ENCODE data around the gene GPD1. TPM values are rescaled to one million over a fixed set of nuclear protein-coding genes. Genes with fewer than 3 reads are reported as not detected.

GPD1 gene
- total RNA-seq, 1 experiment from 2014 or later: 0.58 TPM

- TF ChIP-seq CTCF (conservative IDR thresholded peaks at IDR 0.05; ENCODE audit: low read depth, low read length) (no peak), EZH2 (IDR thresholded peaks at IDR 0.05; ENCODE audit: borderline replicate concordance, low read depth, low read length, poor library complexity, severe bottlenecking) (no peak)
- ChIA-PET CTCF (interaction anchor here (1.0 to 1.3 kb wide), 2 partner anchors 8 to 95 kb away, joined by 3 to 5 read pairs; no protein-coding TSS in a partner anchor), POLR2A (ENCODE audit: low non-redundant PET) (no interaction called here)
- H3K4me3 ChIP-seq (ENCODE audit: low read depth, low read length, poor library complexity, severe bottlenecking): no peak overlapping the region
- no peak for DNase-seq (ENCODE audit: low spot score)
- H3K4me1 ChIP-seq (ENCODE audit: insufficient read depth, low read length, poor library complexity, severe bottlenecking): peaks cover under 1% of the 10 kb centered on the region
- no peak overlapping the region for H3K27ac ChIP-seq (ENCODE audit: low read depth, low read length, poor library complexity, severe bottlenecking)
- H3K27me3 ChIP-seq (replicated peaks; ENCODE audit: insufficient read depth, low read depth, low read length, poor library complexity): no peaks in the 10 kb centered on the region
- intact Hi-C loops (cut with micrococcal nuclease; ENCODE audit: unreplicated experiment): no loop called here
- H3K9me3 ChIP-seq (ENCODE audit: low read depth, low read length, poor library complexity, severe bottlenecking): no peaks in the 10 kb centered on the region
- H3K36me3 ChIP-seq (ENCODE audit: insufficient read depth, low read length, poor library complexity, severe bottlenecking): no peaks in the 10 kb centered on the region
- no TSS peak for BruUV-seq (replicated peaks)
Measured at GRCh38 chr12:50061946-50062686, 41.7 kb upstream of the GPD1 start.

- H3K27ac ChIP-seq (ENCODE audit: low read depth, low read length, poor library complexity, severe bottlenecking): no peak overlapping the region
- intact Hi-C loops (cut with micrococcal nuclease; ENCODE audit: unreplicated experiment): no loop called here
- no peak for TF ChIP-seq CTCF (conservative IDR thresholded peaks at IDR 0.05; ENCODE audit: low read depth, low read length)
- TF ChIP-seq EZH2 (IDR thresholded peaks at IDR 0.05; ENCODE audit: borderline replicate concordance, low read depth, low read length, poor library complexity, severe bottlenecking): no peak
- no peaks in the 10 kb centered on the region for H3K9me3 ChIP-seq (ENCODE audit: low read depth, low read length, poor library complexity, severe bottlenecking)
- H3K27me3 ChIP-seq (replicated peaks; ENCODE audit: insufficient read depth, low read depth, low read length, poor library complexity): no peaks in the 10 kb centered on the region
- no peaks in the 10 kb centered on the region for H3K36me3 ChIP-seq (ENCODE audit: insufficient read depth, low read length, poor library complexity, severe bottlenecking)
- POLR2A ChIA-PET (ENCODE audit: low non-redundant PET): no interaction called here
- DNase-seq (ENCODE audit: low spot score): no peak
- no peaks in the 10 kb centered on the region for H3K4me1 ChIP-seq (ENCODE audit: insufficient read depth, low read length, poor library complexity, severe bottlenecking)
- no peak overlapping the region for H3K4me3 ChIP-seq (ENCODE audit: low read depth, low read length, poor library complexity, severe bottlenecking)
- CTCF ChIA-PET: interaction anchor here (1.0 kb wide), 1 partner anchor 96 kb away, joined by 3 read pairs; no protein-coding TSS in a partner anchor
- no TSS peak for BruUV-seq (replicated peaks)
Measured at GRCh38 chr12:50062728-50063460, 40.9 kb upstream of the GPD1 start.

- DNase-seq (ENCODE audit: low spot score): no peak
- Histone ChIP-seq H3K9me3 (ENCODE audit: low read depth, low read length, poor library complexity, severe bottlenecking) (no peaks in the 10 kb centered on the region), H3K27ac (ENCODE audit: low read depth, low read length, poor library complexity, severe bottlenecking) (no peak overlapping the region), H3K27me3 (replicated peaks; ENCODE audit: insufficient read depth, low read depth, low read length, poor library complexity) (no peaks in the 10 kb centered on the region), H3K4me3 (ENCODE audit: low read depth, low read length, poor library complexity, severe bottlenecking) (no peak overlapping the region), H3K4me1 (ENCODE audit: insufficient read depth, low read length, poor library complexity, severe bottlenecking) (no peaks in the 10 kb centered on the region), H3K36me3 (ENCODE audit: insufficient read depth, low read length, poor library complexity, severe bottlenecking) (no peaks in the 10 kb centered on the region)
- ChIA-PET POLR2A (ENCODE audit: low non-redundant PET) (no interaction called here), CTCF (interaction anchor here (1.1 kb wide), 1 partner anchor 27 kb away, joined by 4 read pairs; no protein-coding TSS in a partner anchor)
- intact Hi-C loops (cut with micrococcal nuclease; ENCODE audit: unreplicated experiment): no loop called here
- TF ChIP-seq EZH2 (IDR thresholded peaks at IDR 0.05; ENCODE audit: borderline replicate concordance, low read depth, low read length, poor library complexity, severe bottlenecking): no peak
- no TSS peak for BruUV-seq (replicated peaks)
Measured at GRCh38 chr12:50065726-50066310, 38.0 kb upstream of the GPD1 start.

Data from A673 (cell line).